Measurements from ENCODE around the gene OR52B6.
"Not testable (repeated sequence)": the region's sequence is repeated elsewhere in the genome, so short reads cannot be mapped to it uniquely, and the experiment has no call there.

The OR52B6 gene

GRCh38 chr11:5580577-5580976, at the start of gene OR52B6:
OR52B6 (plus strand) TSS chr11:5580877; CDS start chr11:5580877, 0 bp downstream.
- DNase-seq: no peak

GRCh38 chr11:5531053-5531831, 49.4 kb upstream of the OR52B6 start:
- no peak for DNase-seq

- no peak for DNase-seq
These were observed 46.6 kb upstream of the OR52B6 start for GRCh38 chr11:5534046-5534445.

GRCh38 chr11:5536482-5536881, 44.2 kb upstream of the OR52B6 start:
- no peak for DNase-seq

- DNase-seq: no peak
These were observed 39.2 kb upstream of the OR52B6 start for GRCh38 chr11:5541427-5541826.

GRCh38 chr11:5546457-5546856, 34.2 kb upstream of the OR52B6 start:
- no peak for DNase-seq

- DNase-seq: no peak
These were observed 32.7 kb upstream of the OR52B6 start for GRCh38 chr11:5547982-5548381.

GRCh38 chr11:5548440-5548839, 32.2 kb upstream of the OR52B6 start, which contains the start of gene OR52H1:
OR52H1 (minus strand) TSS chr11:5548540; CDS start chr11:5545505, 3,035 bp downstream.
- DNase-seq: no peak

- DNase-seq: no peak
These were observed 30.1 kb upstream of the OR52B6 start for GRCh38 chr11:5550440-5551095.

- no peak for DNase-seq
These were observed 27.3 kb upstream of the OR52B6 start for GRCh38 chr11:5553343-5553742.

GRCh38 chr11:5556596-5557188, 24.0 kb upstream of the OR52B6 start:
- DNase-seq: no peak

GRCh38 chr11:5557751-5558150, 22.9 kb upstream of the OR52B6 start:
- DNase-seq: no peak

- DNase-seq: no peak
These were observed 16.2 kb upstream of the OR52B6 start for GRCh38 chr11:5564259-5565019.

GRCh38 chr11:5574654-5575053, 6.0 kb upstream of the OR52B6 start:
- no peak for DNase-seq

- no peak for DNase-seq
These were observed 5.5 kb upstream of the OR52B6 start for GRCh38 chr11:5575152-5575551.

GRCh38 chr11:5577101-5577500, 3.6 kb upstream of the OR52B6 start:
- no peak for DNase-seq

GRCh38 chr11:5581014-5581413, 337 bp downstream of the OR52B6 start:
- DNase-seq: no peak

- not testable (repeated sequence) for DNase-seq
These were observed 3.8 kb downstream of the OR52B6 start for GRCh38 chr11:5584458-5584857.

- DNase-seq: not testable (repeated sequence)
These were observed 9.2 kb downstream of the OR52B6 start for GRCh38 chr11:5589906-5590305.

- DNase-seq: no peak
These were observed 10.9 kb downstream of the OR52B6 start for GRCh38 chr11:5591613-5592012.

GRCh38 chr11:5592615-5593014, 11.9 kb downstream of the OR52B6 start:
- no peak for DNase-seq

- DNase-seq: no peak
These were observed 12.5 kb downstream of the OR52B6 start for GRCh38 chr11:5593146-5593545.

- no peak for DNase-seq
These were observed 16.0 kb downstream of the OR52B6 start, which contains the start of gene TRIM6 for GRCh38 chr11:5596607-5597201. TRIM6 (plus strand) TSS chr11:5596637; CDS start chr11:5596898, 261 bp downstream.
